HL-60 (cell line): Measurements from ENCODE around the gene UBASH3A.

Experiments used
- DNase-seq, 2 experiments: peaks; one replicate each; pipeline ENCODE4 v3.0.0-alpha.2; 2010 to 2020; ENCODE audit warnings: low read depth in 1 of 2, low spot score in 1 of 2
- H3K27ac ChIP-seq: fragments of 250-450 bp; sonication (Bioruptor Pico); replicated peaks from 2 replicates; pipeline ENCODE4 v1.5.1; 2020; ENCODE audit warnings: mild to moderate bottlenecking, moderate library complexity
- H3K27me3 ChIP-seq: fragments of 250-450 bp; sonication (Bioruptor Pico); 2 replicates; pipeline ENCODE4 v1.5.1; 2021; ENCODE audit warnings: mild to moderate bottlenecking, moderate library complexity; ENCODE audit not compliant: insufficient read depth, poor library complexity, severe bottlenecking
- H3K4me3 ChIP-seq: replicated peaks from 2 replicates; pipeline ENCODE4 v1.5.1; 2011; ENCODE audit warnings: mild to moderate bottlenecking, control low read depth, low read length; ENCODE audit not compliant: insufficient read depth
- GABPA ChIP-seq: IDR thresholded peaks from 2 replicates; pipeline ENCODE4 v1.6.1; 2012; ENCODE audit warnings: low read depth
- POLR2AphosphoS5 ChIP-seq: IDR thresholded peaks from 2 replicates; pipeline ENCODE4 v1.6.1; 2012; ENCODE audit warnings: low read depth
- SPI1 ChIP-seq: IDR thresholded peaks from 2 replicates; pipeline ENCODE4 v1.6.1; 2012; ENCODE audit warnings: low read depth, mild to moderate bottlenecking, borderline replicate concordance
- TF ChIP-seq, protein P1 (sequence below): IDR thresholded peaks from one replicate; pipeline ENCODE4 v1.5.1; 2011; ENCODE audit warnings: low read length, control low read depth, inconsistent platforms; ENCODE audit not compliant: insufficient read depth
- TF ChIP-seq, protein P2 (sequence below): IDR thresholded peaks from 2 replicates; pipeline ENCODE4 v1.6.1; 2012; ENCODE audit warnings: low read depth; ENCODE audit not compliant: insufficient replicate concordance

UBASH3A gene

DNA sequence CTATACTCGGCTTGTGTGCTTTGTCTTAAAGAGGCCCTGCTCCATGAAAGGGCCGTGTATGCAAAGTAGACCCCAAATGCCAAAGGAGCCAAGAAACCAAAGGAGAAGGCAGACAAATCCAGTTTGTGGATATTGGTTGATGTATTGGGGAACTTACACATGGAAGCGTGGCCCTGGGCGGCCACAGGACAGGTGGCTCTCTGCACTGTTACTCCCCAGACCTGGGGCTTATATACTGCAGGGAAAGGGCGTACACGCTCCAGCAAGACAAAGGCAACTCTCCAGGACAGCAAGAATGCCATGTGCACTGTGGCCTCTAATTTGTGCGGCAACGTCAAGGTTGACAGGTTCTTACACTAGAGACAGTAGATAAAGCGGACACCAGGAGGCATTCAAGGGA lies 67.5 kb downstream of the UBASH3A start:
- H3K27me3 ChIP-seq = peaks cover 2% of the 10 kb centered on the region
- TF ChIP-seq, protein P1, sequence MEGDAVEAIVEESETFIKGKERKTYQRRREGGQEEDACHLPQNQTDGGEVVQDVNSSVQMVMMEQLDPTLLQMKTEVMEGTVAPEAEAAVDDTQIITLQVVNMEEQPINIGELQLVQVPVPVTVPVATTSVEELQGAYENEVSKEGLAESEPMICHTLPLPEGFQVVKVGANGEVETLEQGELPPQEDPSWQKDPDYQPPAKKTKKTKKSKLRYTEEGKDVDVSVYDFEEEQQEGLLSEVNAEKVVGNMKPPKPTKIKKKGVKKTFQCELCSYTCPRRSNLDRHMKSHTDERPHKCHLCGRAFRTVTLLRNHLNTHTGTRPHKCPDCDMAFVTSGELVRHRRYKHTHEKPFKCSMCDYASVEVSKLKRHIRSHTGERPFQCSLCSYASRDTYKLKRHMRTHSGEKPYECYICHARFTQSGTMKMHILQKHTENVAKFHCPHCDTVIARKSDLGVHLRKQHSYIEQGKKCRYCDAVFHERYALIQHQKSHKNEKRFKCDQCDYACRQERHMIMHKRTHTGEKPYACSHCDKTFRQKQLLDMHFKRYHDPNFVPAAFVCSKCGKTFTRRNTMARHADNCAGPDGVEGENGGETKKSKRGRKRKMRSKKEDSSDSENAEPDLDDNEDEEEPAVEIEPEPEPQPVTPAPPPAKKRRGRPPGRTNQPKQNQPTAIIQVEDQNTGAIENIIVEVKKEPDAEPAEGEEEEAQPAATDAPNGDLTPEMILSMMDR = no peak
- TF ChIP-seq POLR2AphosphoS5 = no peak
- DNase-seq = no peak
- H3K27ac ChIP-seq = no peak overlapping the region
- H3K4me3 ChIP-seq = no peak overlapping the region

DNA sequence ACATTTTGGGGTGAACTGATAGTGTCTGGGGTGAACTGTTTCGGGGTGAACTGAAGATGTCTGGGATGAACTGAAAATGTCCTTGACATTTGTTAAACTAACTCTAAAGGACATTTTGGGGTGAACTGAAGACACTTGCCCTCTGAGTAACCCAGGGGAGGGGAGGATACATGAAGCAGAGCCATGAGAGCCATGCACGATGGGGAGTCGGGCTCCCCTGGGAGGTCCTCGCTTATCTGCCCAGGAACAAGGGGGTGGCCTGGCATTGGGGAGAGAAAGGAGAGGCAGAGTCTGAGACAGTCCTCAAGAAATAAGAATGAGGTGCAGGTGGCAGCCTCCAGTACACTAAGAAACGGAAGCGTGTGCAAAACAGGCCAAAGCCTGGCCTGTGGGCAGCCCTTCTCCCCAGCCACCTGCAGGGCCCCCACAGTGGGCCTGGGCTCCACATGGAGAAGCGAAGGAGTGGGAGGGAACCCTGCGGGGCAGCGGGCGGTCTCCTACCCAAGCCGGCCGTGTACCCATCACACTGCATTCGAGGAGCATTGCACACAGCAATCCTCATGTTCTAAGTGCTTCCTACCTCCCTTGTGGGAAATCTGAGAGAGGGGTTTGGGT lies 68.1 kb downstream of the UBASH3A start:
- DNase-seq = no peak
- no peak overlapping the region for H3K4me3 ChIP-seq
- no peak overlapping the region for H3K27ac ChIP-seq
- H3K27me3 ChIP-seq = peaks cover 2% of the 10 kb centered on the region
- TF ChIP-seq, protein P2, sequence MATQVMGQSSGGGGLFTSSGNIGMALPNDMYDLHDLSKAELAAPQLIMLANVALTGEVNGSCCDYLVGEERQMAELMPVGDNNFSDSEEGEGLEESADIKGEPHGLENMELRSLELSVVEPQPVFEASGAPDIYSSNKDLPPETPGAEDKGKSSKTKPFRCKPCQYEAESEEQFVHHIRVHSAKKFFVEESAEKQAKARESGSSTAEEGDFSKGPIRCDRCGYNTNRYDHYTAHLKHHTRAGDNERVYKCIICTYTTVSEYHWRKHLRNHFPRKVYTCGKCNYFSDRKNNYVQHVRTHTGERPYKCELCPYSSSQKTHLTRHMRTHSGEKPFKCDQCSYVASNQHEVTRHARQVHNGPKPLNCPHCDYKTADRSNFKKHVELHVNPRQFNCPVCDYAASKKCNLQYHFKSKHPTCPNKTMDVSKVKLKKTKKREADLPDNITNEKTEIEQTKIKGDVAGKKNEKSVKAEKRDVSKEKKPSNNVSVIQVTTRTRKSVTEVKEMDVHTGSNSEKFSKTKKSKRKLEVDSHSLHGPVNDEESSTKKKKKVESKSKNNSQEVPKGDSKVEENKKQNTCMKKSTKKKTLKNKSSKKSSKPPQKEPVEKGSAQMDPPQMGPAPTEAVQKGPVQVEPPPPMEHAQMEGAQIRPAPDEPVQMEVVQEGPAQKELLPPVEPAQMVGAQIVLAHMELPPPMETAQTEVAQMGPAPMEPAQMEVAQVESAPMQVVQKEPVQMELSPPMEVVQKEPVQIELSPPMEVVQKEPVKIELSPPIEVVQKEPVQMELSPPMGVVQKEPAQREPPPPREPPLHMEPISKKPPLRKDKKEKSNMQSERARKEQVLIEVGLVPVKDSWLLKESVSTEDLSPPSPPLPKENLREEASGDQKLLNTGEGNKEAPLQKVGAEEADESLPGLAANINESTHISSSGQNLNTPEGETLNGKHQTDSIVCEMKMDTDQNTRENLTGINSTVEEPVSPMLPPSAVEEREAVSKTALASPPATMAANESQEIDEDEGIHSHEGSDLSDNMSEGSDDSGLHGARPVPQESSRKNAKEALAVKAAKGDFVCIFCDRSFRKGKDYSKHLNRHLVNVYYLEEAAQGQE = no peak
- TF ChIP-seq SPI1 (no peak), POLR2AphosphoS5 (no peak), GABPA (no peak)
- TF ChIP-seq, protein P1 = no peak

DNA sequence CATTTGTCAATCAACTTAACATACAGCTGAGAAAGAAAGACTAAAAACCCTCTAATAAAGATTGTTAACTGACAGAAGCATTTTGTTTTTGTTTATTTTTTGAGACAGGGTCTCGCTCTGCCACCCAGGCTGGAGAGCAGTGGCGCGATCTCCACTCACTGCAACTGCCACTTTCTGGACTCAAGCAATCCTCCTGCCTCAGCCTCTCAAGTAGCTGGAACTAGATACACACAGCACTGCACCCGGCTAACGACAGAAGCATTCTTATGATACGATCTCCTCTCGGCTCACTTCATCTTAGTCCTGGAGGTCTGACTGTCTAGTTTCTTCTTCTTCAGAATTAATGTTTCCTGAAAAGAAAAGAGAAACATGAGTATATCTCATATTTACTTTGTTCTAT lies 68.8 kb downstream of the UBASH3A start:
- DNase-seq = no peak
- Histone ChIP-seq H3K27ac (no peak overlapping the region), H3K27me3 (no peaks in the 10 kb centered on the region), H3K4me3 (no peak overlapping the region)
- TF ChIP-seq SPI1 (no peak), GABPA (no peak), POLR2AphosphoS5 (no peak)
- TF ChIP-seq, protein P2 = no peak
- TF ChIP-seq, protein P1 = no peak

DNA sequence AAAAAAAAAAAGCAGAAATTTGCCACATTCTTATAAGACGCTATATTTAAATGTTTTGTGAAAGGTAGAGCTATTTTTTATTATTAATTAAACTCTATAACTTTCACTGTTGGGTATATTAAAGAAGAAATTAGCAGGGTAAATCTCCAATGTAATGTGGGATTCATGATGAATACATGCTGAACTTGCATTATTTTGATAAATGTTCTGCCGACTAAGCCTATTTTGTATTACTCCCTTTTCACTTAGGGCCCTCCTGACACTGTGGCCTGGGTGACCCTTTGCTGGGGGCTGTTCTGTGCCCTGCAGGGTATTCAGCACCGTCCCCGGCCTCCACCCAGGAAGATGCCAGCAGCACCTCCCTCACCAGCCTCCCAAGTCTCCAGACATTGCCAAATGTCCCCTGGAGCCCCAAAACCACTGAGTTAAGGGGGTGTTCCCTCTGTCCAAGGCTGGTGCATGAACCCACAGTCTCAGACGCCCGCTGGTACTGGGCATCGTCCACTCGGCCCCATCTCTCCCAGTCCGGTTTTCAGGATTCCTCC lies 69.9 kb downstream of the UBASH3A start:
- no peak for DNase-seq
- no peak for TF ChIP-seq POLR2AphosphoS5
- no peak for TF ChIP-seq SPI1
- TF ChIP-seq GABPA = no peak
- TF ChIP-seq, protein P2 = no peak
- TF ChIP-seq, protein P1 = no peak
- H3K4me3 ChIP-seq = no peak overlapping the region
- no peaks in the 10 kb centered on the region for H3K27me3 ChIP-seq
- no peak overlapping the region for H3K27ac ChIP-seq
